Hair follicular keratinocyte (primary cell): ENCODE data around the gene ZNF711. TPM values are rescaled to one million over a fixed set of nuclear protein-coding genes. Genes with fewer than 3 reads are reported as not detected.

Source experiments
- total RNA-seq: library from RNA; depleted of rRNA; stranded (reverse); fragments of >200 nt; gene quantifications from 2 replicates; pipeline ENCODE4 v1.2.3, GENCODE V29; 2015

ZNF711 gene
- 0.76 and 1.2 TPM in 2 replicates for total RNA-seq

DNA sequence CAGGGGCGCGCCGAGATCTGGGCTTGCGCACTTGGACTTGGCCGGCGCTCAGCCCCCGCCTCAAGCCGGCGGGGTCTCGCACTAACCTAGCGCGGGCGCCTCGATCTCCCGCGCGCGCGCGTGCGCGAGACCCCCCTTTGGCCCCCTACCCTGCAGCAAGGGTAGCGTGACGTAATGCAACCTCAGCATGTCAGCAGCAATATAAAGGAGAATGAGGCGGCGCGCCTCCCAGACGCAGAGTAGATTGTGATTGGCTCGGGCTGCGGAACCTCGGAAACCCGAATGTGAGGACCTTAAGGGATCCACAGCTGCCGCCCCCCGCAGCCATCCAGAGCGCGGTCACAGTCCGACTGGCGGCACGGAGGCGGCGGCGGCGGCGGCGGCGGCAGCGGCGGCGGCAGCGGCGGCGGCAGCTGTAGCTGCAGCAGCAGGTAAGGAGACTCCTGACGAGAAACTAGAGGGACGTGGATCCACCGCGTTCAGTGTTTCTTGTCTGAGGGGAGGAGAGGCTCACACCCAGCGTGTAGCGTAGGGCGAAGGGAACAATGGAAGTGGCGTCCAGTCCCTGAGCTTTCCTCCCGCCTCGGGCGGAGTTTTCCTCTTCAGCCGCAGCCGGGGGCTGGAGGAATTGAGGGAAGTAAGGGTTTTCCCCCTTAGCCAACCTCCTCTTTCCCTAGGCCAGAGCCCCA lies at the start of gene ZNF711, which contains the start of gene SATL1:
Gene ZNF711 (plus strand): TSS at position 231 of the 689 bp plus-strand sequence. CDS start 3,582 bp downstream, outside the sequence.
Gene SATL1 (minus strand): TSS at position 19 of the 689 bp plus-strand sequence. CDS start 134,811 bp downstream, outside the sequence.

Other genes starting within 250 kb of the ZNF711 start
- 4.9 and 7.3 TPM in 2 replicates for gene APOOL, start 240.1 kb upstream of the ZNF711 start, total RNA-seq
- gene SATL1, start 212 bp upstream of the ZNF711 start, total RNA-seq = under 0.01 TPM in 1 of 2 replicates, not detected in the other
- gene POF1B, start 135.7 kb downstream of the ZNF711 start, total RNA-seq = 3.2 and 9.1 TPM in 2 replicates